Limb (tissue), 2 donors: ENCODE measurements around the gene POLK.
"Not testable (repeated sequence)": the region's sequence is repeated elsewhere in the genome, so short reads cannot be mapped to it uniquely, and the experiment has no call there.

Source experiments
- DNase-seq, 2 donors: peaks; one replicate each; pipeline ENCODE4 v3.0.0-alpha.2; 2016; ENCODE audit errors: extremely low spot score in 2 of 2

POLK gene

DNA sequence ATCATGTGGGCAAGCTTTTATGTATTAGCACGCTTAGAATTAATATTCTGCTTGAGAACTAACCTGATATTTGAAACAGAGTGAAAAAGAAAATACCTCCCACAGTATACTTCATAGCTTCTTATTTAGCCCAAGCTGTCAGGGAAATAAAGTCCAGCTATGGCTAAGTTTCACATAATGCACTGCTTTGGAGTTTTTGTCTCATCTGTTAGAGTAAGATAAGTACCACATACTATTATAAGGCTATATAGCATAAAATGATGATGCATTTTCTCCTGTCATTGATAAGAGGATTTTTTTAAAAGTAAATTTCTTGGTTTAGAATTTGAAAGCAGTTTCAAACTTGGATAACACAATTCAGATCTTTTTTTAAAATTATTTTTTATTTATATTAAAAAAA is 97.2 kb downstream of the POLK start:
- no peak for DNase-seq

DNA sequence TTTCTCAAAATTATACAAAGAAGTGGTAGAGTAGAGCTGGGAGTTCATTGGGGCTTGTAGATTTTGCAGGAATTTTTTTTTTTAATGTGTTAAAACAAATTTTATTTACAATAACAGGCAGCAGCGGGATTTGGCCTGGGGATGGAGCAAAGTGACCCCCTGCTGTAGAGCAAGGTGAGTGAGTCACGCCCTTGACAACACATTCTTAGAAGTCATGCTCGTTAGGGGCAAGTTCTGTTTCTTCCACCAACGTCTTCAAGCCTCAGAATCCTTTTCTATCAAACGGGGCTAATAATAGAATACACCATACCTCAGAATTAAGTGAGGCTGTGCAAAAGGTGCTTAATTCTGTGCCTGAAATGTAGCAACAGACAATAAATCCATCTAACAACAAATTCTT is 98.5 kb downstream of the POLK start:
- DNase-seq: no peak

DNA sequence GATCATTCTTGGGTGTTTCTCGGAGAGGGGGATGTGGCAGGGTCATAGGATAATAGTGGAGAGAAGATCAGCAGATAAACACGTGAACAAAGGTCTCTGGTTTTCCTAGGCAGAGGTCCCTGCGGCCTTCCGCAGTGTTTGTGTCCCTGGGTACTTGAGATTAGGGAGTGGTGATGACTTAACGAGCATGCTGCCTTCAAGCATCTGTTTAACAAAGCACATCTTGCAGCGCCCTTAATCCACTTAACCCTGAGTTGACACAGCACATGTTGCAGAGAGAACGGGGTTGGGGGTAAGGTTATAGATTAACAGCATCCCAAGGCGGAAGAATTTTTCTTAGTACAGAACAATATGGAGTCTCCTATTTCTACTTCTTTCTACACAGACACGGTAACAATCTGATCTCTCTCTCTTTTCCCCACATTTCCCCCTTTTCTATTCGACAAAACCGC is 99.2 kb downstream of the POLK start:
- not testable (repeated sequence) for DNase-seq

DNA sequence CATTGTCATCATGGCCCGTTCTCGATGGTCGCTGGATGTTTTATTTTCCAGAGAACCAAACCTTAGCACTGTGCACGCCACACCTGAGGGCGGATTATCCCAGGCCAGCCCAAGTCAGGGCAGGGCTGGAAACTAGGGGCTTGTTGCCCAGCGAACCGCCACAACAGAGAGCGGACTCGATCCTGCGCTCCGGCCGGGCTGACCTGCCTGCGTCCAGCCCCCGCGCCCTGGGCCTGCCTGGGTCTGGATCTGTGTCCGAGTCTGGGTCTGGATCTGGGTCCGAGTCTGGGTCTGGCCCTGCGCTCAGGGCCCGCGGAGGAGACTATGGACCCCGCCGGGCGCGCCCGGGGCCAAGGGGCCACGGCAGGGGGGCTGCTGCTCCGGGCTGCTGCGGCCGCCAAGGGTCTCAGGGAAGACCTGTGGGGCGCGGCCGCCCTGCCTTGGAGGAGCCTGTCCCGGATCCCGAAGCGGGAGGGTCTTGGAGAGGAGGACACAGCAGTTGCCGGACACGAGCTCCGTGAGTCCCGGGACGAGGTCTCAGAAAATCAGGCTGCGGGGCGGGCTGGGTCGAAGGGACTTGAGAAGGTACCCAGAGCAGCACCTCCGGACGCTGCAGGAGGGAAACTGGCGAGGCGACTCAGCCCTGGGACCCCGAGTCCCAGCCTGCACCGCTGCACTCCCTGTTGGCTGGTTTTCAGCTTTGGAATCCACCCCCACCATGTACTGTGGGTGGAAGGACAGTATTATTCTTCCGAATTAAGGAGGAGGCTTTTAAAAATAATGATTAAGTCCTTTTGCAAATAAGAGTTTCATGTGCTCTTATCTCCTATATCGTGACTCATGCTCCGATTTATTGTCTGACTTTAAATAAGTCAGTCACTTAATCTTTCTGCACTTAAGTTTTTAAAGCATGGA is 99.9 kb downstream of the POLK start, which contains the start of gene ANKDD1B:
Gene ANKDD1B, plus strand, starts transcription at position 143 of the 915 bp plus-strand sequence. Its CDS starts 182 bp downstream, at position 325.
- peak; percentile 30 to 57 for DNase-seq

DNA sequence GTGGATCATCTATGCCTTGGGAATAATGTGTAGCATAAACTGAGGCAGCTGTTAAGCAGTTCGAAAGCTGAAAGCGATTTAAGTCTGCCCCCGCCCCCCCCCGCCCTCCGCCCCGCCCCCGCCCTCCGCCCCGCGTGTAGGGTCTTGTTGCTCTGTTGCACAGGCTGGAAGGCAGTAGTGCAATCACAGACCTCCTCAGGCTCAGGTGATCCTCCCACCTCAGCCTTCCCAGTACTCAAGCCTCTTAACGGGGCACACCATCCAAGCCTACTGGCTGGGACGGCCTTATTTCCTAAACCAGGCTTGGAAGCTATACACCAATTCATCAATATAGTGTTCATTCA is 100.5 kb downstream of the POLK start:
- no peak for DNase-seq

DNA sequence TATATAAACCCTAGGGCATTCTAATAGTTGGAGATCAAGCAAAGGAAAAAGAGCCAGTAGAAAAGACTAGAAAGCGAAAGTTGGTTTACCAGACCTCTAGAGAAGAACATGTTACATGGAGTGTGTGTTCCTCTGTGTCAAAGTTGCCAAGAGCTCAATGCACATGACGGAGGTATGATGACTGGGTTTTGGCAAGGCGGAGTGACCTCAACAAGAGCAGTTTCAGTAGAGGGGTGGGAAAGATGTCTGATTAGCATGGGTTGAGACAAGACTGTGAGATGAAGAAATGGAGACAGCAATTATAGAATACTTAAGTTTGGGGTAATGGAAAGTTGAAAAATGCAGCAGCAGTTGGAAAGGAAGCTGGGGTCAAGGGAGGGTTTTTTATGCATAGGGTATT is 101.2 kb downstream of the POLK start:
- no peak for DNase-seq

DNA sequence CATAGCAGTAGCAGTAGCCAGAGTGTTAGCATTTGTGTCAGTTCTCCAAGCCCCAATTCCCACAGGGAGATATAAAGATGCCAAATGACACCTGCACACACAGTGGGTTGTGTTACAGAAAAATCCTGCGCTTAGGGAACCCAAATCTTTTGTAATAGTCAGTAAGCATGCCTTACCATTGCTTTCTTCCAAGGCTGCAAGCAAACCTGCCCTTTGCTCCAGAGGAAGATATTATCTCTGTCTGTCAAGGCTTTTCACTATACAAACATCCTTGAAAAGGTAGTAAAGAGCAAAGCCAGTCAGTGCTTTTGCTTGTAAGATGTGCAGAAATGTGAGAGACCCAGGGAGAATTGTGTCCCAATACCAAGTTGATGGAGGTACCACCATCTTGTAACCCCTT is 102.5 kb downstream of the POLK start:
- no peak for DNase-seq

DNA sequence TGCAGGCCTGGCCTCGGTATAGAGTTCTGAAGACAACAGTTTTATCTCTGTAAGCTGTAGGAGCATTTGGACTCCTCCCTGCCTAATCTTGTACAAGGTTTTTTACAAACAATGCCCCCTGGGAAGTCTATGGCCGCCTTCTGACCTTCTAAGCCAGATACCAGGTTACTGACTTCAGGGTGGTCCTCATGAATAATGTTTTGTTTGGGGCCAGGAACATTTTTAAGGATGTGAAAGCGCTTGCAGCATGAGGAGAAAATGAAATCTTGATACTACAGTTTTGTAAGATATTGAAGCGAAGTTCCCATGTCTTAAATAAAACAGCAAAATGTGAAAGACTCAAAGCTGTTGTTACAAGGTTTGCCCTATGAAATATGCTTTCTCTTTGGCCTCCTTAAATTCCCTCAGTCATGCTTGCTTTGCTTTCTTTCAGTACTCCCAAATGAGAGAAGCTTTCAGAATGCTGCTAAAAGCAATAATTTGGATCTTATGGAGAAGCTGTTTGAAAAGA is 104.7 kb downstream of the POLK start:
- DNase-seq: no peak

DNA sequence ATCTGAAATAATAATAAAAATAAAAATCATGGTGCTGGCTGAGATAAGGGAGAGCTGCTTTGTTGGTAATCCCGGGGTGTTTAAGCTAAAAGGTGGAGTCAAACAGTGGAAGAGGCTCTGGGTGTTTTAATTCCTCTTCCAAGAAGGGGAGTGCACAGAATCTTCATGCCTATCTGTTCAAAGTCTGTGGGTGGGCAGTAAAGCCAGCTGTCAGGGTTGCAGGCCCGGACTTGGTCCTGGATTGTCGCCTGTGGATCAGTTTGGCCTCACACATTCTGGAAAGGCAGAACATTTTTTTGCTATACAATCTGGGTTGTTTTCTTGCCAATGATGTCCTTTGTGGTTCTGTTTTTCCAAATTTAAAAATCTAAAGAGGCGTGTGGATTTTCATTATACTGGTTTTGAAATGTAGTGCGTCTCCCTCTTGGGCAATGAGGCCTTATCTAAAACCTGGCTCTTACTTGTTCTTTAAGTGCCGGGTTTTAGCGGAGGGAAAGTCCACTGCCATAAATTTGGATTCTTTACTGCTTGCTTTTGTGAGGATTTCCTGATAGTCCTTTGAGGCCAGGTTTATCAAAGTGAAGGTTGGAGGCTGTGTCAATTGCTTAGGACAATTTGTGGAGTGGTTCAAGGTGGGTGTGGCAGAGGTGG is 105.4 kb downstream of the POLK start:
- no peak for DNase-seq

DNA sequence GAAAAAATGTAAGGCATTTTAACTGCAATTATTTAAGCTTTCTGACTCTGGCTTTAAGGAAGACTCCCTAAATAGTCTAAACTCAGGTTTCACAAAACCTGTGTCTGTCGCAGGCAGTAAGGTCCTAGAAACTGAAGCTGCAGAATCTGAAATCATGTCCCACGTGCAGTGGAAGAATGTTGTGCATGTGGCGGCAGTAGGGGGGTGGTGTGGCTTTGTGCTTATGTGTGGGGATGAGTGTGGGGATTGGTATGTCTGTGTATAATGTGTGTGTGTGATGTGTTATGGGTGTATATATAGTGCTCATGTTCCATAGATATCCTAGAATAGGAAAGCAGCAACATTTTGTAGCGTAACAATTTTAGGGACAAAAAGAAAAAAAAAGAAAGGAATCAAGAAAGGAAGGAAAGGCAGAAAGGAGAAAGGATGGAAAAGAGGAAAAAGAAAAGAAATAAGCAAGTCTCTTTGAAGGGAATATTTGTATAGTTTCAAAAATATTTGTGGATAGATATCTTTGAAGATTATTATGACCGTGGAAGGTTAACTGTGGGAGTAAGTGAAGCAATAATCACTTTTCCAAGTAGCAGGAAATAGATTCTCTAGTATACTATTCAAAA is 106.2 kb downstream of the POLK start:
- DNase-seq: no peak

DNA sequence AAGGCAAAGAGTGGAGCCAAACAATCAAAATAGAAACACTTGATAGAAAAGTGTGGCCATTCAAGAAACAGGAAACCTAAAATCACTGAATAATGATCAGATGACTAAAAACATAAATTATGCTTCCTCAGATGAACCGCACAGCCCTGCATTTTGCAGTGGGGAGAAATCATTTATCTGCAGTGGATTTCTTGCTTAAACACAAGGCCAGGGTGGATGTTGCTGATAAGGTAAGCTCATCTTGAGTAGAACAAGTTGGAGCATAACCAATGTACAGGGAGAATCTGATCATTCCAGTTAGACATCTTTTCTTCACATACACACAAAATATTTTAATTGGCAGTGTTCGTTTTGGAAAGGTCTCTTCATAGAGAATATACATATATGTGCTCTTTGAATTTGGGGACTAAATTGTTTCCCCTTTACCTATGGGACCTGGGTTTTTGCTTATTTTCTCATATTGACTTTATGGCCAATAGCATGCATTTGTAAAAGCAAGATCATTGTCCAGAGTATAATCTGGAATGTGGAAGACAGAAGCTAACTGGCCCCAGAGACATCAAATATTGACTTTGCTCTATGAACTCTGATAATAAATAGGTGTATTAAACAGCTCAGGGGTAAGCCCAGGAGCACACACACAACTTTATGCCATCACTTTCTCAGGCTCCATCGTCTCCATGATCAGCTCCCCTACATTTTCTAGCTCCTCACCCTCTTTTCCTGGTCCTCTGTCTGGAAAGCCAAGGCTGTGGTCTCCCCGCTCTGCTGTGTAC is 108.7 kb downstream of the POLK start:
- no peak for DNase-seq

DNA sequence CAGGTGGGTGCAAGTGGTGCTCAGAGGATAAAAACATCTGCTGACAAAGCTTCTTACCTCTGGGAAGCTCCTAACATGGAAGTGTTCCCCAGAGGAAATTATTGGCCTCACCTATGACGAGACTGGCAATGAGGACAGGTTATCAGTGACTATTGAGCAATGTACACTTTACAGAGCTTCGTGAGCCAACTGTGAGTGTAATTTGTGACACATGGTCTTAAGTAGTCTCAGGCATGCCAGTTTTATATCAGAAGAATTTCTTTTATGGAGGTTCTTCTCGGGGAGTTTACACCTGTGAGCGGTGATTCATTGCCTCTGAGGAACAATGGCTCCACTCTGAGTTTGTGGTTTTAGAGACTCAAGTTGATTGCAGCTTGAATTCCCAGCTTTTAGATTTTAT is 110.9 kb downstream of the POLK start:
- DNase-seq: no peak

DNA sequence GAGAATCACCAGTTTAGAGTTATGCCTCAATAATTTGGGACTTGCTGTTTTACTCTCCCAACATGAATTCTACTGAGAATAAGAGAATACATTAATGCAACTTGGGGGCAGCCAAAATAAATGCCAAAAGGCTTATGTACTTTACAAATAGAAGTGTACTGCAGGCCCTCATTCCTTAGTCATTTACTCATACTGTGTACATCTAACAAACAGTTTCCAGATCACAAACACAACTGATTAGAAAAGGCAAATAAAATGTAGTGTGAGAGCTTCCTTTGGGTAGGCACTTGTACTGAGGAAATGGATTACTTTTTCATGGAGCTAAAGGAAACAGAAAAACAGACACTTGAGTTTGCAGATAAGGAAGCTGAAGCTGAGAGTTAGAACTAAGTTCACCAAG is 112.2 kb downstream of the POLK start:
- DNase-seq: no peak

DNA sequence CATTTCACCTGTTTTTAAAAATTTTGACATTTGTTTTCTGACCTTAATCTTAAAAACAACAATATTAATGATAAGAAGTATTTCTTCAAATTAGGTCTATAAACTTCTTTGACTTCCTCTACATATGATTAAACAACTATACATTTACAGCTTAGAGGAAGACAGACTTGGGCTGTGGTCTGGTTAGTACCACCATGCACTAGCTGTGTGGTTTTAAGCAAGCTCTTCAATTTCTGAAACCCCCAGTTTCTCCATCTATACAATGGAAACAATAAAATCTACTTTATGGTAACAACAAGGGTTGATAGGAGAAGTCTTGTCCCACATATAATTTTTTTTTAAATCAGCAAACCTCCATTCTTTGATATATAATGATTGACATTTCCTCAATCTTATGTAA is 115.3 kb downstream of the POLK start:
- DNase-seq: no peak

DNA sequence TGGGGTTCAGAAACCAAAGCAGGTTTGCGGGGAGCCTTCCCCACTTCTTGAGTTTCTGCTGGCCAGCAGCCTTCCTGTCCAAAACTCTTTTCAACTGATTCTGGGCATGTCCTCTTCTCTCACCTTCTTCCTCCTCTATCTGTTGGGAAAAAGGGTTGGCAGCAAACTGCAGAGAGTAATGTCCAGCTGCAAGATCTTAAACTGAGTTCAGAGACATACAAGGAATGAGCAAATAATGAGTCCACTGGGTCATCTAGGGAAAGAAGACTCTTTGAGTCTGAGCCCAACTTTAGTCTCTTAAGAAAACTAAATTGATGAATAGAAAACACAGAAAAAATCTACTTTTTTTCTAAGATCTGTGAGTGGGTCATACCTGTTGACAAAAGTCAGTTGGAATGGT is 116.1 kb downstream of the POLK start:
- no peak for DNase-seq

DNA sequence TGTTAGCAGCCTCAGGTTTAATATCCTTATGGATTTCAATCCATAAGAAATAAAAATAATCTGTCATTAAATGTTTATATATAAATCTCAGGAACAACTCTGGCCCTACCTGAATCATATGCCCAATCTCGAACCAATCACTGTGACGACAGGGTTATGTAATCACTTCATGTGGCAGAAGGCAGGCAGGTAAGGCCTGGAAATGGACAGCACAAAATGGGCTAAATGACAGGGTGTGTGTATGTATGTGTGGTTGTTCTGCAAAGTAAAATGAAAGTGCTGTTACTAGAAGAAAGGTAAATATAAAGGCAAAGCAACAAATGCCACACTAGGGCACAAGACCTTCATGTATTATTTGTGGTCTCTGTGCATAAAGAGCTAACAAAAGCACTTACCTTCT is 119.2 kb downstream of the POLK start:
- DNase-seq: no peak

DNA sequence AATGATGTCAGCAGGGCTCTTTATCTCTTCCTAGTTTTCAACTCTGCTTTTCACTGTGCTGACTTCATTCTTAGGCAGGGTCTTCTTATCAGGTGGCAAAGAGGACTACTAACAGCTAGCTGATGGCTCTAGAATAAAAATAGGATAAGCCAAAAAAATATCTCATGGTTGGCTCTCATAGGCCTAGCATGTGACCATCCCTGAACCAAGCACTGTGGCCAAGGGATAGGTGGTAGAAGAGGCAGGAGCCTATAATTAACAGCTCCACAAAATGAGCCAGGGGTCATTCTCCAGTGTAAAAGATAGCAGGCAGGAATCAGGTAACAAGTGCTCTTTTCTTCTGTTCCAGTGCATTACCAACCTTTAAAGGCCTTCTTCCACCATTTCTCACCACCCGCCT is 120.6 kb downstream of the POLK start:
- no peak for DNase-seq

DNA sequence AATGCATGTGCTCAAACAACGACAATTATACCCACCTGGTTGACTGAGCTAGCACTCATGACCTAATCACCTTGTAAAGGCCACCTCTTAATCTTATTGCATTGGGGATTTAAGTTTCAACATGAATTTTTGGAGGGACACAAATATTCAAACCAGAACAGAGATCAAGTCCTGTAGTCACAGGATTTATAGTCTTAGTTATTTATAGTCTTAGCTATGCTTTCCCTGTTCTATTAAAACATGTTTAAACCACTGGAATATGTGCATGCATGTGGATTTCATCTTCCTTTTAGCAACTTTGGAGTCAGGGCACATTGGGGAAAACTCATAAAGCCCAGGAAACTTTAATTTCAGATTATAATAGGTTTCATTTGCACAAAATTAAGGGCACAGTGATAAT is 126.3 kb downstream of the POLK start:
- no peak for DNase-seq

DNA sequence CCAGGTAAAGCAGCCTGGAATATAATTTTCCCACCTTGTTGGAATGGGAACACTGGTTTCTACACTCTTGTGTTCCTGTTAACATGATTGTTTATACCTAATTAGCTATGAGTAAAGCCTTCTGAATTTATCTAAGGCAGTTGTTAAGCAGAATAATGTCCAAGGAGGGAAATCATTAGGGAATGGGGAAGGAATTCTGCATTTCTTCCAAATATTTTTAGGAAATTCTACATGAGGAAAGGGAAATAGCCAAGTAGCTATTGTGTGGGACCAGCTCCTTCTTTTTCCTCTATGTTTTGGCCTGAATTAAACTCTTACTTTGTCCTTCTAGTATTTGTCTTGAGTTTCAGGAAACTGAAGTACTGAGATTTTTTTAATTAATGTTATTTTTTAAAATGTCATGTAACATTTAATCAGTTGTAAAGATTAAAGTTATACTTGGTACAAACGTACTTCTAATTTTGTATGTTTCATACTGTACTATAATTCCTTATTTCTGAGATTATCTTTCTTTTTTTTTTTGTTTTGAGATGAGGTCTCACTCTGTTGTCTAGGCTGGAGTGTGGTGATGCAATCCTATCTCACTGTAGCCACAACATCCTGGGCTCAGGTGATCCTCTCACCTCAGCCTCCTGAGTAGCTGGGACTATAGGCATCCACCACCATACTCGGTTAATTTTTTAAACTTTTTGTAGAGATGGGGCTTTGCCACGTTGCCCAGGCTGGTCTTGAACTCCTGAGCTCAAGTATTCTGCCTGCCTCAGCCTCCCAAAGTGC is 128.0 kb downstream of the POLK start:
- no peak for DNase-seq

DNA sequence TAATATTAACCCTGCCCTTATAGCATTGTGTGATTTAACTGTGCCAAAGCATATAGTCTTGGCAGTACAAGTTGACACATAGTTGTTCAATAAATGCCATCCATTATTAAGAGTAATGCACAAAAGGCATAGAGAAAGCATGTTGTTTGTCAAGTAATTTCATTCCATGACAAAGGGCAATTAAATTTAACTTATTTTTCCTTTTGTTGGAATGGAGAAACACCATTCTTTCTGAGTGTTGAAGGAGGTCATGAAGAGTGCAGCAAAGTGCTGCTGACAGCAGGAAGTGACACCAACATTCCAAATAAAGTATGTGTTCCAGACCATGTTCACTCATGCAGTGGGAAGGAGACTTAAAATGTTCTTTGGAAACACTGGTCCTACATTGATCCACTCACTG is 128.7 kb downstream of the POLK start:
- peak in 1 of 2 donors; percentile 21 for DNase-seq

DNA sequence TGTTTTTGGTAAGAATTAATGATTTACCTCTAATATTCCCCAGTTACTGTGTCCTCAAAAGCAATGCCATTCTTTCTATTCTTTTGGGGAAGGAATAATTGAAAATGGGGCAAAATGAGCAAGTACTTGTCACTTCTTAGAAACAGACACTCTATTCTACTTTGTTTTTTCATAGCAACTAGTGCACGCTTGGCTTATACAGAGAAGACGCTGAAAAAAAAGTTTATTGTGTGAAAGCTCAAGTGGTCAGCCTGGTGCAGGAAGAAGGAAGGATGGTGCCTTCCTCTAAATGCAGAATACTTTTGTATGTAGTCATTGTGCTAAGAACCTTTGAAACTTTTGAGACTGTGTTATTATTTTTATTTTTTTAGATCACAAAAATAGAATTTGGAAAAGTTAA is 129.1 kb downstream of the POLK start:
- no peak for DNase-seq
